Dermis blood vessel endothelial cell (primary cell): ENCODE data around the gene SETD6. TPM values are rescaled to one million over a fixed set of nuclear protein-coding genes. Genes with fewer than 3 reads are reported as not detected.
A peak's percentile ranks its signal among the peaks of the same experiment; 100 is the strongest.

Experiments
- DNase-seq: peaks from one replicate; pipeline ENCODE4 v3.0.0; 2010
- total RNA-seq: library from RNA; depleted of rRNA; stranded (reverse); fragments of >200 nt; gene quantifications from 2 replicates; pipeline ENCODE4 v1.2.3, GENCODE V29; 2014

The SETD6 gene
- total RNA-seq, 1 donor from 2014 or later: 21.4 TPM

DNA sequence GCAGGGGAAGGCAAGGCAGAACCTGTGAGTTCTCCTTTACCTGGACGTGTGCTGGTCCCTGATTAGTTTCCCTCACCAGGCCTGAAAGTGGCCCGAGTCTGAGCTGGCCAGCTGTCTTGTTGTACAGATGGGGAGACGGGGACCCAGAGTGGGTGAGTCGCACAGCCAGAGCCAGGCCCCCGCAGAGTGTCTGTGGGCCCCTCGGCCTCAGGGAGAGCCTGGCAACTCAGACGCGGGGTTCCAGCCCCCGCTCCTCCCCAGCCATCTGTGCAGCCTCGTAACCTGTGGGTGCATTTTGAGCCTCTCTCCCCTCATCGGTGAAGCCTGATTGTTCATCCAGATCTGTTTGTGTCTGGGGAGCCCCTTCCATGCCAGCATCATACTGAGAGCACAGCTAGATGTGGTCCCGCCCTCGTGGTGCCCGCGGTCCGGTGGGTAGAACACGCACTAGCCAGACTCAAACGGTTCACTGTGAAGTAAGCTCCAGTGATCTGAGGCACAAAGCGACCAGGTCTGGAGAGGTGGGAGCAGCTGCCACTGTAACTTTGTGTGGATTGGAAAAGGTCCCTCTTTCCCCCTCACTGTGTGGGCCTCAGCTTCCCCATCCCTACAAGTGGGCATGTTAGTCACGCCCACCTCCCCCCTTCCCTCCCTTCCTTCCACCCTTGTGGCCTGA is 21.4 kb upstream of the SETD6 start:
- DNase-seq: no peak

DNA sequence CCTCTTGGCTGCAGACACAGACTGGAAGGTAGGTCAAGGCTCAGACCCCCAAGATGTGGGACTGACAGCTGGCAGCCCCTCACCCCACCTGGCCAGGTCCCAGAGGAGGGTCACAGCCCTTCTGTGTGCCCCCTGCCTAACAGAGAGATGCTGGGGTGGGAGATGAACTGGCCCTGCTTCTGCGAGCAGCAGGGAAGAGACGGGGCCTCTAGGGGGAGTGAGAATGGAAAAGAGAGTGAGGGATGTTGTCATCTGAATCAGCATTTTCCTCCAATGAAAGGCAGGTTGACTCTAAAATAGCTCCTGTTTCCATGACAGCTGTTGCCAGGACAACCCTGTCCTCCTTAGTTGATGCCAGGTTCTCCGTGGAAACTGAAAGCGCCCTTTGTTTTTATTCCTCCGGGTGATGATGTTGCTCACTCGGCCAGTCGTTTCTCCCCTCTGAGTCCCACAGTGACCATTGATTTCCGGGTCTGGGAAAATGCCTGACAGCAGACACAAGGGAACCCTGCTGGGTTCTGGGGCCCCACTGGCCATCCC is 20.3 kb upstream of the SETD6 start:
- DNase-seq: peak; percentile 95

DNA sequence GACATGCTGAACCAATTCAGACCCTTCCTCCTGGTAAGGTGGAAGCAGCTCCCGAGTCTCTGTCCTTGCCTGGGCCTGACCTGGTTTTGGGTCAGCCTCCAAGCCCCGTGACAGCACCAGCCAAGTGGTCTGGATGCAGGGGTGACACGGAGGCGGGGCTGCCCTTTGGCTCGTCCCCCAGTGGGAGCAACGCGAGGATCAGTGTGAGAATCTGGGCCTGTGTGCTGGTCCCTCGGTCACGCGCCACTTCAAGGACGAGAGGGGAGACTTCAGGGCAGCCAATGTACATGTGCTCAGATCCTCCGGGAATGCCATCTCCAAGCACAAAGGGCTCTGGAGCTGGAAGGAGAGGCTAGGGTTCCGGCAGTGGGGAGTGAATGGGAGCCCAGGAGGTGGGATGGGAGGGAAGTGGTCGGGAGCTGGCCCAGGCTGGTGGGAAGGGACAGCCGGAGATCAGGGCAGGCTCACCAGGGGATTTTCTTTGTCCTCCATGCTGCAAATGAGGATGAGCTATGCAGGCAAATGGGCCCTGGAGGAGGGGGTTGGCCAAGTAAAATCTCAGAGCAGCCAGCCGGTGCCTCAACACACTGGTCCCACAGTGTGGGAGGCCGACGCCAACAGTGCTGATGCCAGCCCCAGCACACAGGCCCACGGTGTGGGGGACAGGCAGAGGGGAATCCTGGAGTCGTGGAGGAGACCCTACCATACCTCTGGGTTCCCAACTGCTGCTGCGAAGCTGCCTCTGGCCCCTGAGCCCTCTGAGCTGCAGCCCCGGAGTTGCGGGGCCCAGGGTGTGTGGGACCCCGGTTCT is 19.6 kb upstream of the SETD6 start:
- DNase-seq: no peak

DNA sequence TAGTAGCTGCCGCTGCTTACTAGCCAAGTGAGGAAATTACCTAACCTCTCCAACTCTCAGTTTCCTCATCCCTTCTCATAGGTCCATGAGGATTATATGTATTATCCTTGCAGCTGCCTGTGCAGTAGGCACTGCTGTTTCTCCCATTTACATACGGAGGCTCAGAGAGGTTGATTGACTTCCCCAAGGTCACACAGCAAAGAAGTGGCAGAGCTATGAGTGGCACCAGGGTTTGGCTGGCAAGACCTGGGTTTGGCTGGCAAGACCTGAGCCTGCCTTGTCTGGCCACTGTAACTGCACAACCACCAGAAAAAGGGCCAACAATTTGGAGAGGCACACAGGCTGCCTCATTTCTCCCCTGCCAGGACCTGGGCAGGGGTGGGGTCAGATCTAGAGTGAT is 17.8 kb upstream of the SETD6 start:
- no peak for DNase-seq

DNA sequence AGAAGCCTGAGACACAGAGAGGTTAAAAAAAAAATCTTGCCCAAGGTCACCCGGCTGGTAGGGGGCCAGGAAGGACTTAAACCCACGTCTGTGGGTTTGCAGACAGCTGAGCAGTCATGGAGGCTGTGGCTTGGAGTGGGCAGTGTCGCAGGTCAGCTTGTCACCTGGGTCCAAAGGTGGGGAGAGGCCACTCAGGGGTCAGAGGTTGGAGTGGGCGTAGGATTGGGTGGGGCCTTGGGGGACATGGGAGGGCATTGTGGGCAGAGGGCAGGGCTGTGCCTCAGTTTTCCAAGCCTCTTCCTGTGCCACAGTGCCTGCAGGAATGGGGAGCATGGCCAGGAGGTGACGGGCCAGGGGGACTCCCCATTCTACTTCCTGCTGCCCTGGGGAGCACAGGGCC is 17.4 kb upstream of the SETD6 start:
- DNase-seq: no peak

DNA sequence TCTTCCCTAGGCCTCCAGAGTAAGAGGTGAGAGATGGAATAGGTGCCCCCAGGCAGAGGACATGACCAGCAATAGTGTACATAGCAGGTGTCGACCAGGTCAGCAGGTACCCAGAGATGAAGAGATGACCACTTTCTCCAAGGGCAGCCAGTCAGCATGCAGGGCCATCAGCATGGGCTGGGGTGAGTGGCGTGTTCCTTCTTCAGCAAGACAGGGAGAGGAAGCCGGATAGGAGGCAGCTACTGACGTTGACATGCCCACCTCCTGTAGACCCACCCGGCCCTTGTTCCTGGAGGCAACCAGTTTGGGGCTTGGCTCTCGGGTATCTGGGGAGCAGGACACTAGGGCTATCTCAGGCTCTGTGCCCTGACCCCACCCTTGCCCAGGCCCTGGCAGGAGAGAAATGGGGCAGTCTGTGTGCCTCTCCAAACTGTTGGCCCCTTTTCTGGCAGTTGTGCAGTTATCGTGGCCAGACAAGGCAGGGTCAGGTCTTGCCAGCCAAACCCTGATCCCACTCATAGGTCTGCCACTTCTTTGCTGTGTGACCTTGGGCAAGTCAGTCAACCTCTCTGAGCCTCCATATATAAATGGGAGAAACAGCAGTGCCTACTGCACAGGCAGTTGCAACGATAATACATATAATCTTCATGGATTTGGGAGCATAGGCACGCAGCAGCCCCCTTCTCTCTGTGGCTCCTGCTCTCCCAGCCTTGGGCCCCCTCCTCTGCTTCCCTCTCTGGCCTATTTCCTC is 16.8 kb upstream of the SETD6 start:
- no peak for DNase-seq

DNA sequence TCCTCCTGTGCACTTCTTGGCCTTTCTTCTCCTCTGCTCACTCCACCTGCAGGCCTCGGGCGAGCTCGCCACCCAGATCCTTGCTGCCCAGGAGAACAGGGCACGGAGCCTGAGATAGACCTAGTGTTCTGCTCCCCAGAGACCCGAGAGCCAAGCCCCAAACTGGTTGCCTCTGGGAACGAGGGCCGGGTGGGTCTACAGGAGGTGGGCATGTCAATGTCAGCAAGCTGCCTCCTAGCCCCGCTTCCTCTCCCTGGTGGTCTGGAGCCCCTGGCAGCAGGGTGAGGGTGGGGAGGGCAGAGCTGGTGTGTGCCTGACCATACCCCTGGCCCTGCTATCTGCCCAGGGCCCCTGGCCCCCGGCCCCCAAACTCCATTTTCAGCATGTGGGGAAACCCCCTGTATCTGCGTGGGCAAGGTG is 16.2 kb upstream of the SETD6 start:
- no peak for DNase-seq

DNA sequence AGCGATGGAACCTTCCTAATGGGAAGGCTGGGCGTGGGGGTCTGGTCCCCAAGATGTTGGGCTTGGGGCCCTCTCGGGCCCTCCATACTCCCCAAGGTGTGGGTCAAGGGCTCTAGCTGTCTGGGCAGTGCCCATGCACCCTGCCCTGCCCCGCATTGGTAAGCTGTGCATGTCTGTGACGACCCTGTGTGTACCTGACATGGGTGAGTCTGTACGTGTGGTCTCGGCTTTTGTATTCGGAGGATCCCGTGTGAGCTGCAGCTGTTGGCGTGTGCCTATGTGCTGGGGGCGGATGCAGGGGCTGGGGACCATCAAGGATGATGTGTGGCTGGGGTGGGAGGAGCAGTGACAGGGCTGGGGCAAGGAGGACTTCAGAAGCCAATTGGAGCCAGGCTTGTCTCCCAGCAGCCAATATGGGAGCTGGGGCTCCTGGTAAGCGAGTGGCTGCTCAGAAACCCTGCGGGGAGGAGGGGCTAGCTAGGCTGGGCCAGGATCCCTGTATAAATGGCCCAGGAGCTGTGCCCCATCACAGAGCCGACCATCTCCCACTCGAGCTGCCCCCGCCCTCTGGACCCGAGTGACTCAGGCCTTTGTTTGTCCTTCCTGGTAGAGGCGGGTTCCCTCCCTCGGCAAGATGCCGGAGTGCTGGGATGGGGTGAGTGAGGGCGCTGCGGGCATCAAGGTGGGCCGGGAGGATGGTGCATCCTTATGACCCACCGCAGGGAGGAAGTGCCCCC is 15.5 kb upstream of the SETD6 start, which contains the start of gene NDRG4:
Gene NDRG4 (plus strand): TSS at position 529 of the 737 bp plus-strand sequence. CDS start 106 bp downstream, at position 635.
- DNase-seq: peak; percentile 81

DNA sequence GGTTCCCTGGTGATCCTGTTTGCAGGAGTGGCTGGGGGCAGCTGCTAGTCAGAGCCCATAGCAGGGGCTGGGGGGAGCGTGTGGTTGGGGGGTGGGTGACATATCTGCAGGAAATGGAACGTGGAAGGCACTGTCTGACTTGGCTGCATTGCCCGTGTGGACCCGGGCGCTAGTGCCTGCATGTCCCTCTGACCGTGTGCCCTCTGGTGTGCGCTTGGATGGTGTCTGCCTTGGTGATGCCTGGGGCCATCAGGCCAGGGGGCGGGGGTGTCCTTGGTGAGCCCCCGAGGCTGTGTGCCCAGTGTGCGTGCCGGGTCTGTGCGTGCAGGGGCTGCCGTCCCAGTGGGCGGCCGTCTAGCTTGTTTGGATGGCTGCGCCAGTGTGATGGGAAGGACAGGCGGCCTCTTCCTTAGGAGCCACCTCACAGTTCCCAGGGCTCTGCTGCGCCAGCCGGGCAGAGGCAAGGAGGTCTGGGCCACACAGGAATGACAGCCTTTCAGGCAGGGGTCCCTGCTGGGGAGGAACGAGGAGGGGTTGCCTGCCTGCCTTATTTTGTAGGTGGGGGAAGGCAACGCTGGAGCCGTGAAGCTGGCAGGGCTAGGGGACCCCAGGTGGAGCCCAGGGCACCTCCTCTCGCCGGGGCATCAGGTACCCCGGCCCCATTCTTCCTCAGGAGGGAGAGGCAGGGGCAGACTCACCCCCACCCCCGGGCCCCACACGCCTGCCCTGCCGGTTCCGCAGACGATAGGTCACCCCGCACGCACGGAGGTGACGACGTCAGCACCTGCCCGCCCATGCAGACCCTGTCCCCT is 14.7 kb upstream of the SETD6 start:
- DNase-seq: no peak

DNA sequence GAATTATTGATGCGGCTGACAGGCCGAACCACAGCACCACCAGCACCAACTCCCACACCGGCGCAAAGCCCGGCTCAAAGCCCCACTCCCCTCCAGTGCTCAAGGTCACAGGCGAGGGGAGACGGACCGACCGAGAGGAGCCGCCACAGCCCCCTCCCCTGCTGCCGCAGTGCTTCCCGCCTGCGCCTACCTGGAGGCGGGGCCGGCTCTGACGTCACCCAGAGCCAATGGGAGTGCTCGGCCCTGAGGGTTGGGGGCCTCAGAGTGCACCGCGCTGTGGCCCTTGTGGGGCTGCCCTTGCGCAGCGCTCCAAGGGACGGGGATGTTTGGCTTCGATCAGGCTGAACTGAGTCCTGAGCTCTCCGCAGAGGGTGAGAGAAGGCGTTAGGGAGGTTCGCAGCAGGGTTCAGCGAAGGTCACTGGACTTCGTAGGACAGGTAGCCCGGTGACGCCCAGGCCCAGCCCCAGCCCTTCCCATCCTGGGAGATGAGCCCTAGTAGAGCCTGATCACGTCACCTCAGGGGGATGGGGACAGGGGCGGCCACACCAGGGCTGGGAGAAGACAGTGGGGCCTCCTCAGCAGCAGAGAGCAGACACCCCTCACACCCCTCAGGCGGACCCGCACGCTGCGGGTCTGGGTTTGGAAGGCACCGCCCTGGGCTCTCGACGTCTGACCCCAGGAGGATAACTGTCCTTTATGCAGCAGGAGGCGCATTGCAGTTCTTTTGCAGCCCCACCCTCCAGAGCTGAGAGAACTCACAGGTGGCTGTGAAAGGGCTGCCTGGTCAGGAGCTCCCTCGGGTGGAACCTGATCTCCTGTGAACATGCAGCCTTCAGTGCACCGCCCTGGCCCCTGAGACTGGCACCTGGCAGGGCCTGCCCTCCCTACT is 13.8 kb upstream of the SETD6 start:
- no peak for DNase-seq

DNA sequence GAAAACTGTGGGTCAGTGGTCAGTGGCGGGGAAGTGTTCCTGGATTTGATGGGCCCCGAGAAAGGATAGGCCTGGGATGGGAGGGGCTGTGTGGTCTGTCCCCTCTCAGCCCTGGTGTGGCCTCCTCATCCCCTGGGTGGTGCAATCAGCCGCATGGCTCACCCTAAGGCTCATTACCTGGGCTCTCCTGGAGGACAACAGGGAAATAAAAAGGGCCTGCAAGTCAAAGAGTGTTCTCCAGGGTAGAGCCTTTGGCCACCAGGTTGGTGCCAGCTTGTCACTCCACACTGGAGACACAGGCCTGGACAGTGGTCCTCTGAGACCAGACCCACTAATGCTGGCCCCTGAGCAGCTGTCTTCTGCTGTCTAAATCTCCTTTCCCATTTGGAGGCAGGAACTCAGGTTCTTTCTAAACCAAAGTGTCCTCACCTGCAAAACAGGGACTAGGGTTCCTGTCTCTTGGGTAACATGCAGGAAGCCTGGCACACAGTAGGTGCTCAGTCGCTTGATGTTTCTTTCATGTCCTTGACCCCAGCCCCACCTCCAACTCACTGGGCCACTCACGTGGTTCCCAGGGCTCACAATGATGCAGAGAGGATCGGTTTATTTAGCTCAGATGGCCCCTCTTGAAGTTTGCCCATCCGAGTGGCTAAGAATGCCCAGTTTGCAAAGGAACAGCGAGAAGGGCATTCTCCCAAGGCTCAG is 12.9 kb upstream of the SETD6 start:
- no peak for DNase-seq

DNA sequence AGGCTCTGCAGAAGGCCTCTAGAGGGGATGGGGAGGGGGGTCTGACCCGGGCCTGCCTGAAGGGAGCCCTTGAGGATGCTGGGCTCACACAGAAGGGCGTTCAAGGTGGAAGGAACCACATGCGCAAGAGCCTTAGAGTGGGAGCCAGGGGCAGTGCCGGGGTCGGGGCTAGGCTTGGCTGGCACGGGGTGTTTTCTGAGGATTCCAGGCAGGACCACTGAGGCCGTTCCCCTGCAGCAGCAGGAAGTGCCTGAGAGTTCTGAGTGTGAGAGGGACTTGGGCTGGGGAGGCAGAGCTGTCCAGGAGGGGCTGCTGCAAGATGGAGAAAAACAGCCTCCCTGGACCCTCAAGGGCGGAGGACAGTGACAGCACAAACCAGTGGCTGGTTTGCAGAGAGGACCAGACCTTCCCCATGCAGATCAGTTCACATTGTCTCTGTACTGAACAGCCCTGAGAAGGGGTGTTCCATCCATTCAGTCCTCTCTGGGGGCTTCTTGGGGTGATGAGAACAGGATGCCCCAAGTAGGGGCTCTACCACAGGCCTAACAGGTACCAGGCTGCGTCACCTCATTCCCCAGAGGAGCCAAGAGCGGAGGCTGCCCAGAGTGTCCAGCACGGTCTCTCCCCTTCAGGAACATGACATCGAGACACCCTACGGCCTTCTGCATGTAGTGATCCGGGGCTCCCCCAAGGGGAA is 12.0 kb upstream of the SETD6 start:
- no peak for DNase-seq

DNA sequence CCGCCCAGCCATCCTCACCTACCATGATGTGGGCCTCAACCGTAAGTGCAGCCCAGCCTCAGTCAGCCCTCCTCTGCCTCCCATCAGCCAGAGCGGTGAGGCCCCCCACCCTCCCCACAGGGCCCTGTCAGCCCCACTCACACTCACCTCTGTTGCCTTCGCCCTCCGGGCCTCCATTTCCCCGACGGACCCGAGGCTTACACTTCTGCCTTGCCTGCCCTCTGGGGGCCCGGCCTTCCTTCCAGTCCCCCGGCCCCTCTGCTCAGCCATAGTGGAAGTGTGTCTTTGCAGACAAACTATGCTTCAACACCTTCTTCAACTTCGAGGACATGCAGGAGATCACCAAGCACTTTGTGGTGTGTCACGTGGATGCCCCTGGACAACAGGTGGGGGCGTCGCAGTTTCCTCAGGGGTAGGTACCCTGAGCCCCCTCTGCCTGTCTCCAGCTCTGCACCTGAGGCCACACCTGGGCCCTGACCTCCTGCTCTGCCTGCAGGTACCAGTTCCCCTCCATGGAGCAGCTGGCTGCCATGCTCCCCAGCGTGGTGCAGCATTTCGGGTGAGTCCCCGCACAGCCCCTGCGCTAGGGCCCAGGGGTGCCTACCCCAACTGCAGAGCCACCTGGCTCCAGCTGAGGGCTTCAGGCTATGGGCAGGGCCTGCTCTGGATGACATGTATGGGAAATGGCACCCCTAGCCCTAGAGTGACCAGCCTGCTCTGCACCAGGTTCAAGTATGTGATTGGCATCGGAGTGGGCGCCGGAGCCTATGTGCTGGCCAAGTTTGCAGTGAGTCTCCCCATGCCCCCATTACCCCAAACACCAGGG is 11.2 kb upstream of the SETD6 start:
- no peak for DNase-seq

DNA sequence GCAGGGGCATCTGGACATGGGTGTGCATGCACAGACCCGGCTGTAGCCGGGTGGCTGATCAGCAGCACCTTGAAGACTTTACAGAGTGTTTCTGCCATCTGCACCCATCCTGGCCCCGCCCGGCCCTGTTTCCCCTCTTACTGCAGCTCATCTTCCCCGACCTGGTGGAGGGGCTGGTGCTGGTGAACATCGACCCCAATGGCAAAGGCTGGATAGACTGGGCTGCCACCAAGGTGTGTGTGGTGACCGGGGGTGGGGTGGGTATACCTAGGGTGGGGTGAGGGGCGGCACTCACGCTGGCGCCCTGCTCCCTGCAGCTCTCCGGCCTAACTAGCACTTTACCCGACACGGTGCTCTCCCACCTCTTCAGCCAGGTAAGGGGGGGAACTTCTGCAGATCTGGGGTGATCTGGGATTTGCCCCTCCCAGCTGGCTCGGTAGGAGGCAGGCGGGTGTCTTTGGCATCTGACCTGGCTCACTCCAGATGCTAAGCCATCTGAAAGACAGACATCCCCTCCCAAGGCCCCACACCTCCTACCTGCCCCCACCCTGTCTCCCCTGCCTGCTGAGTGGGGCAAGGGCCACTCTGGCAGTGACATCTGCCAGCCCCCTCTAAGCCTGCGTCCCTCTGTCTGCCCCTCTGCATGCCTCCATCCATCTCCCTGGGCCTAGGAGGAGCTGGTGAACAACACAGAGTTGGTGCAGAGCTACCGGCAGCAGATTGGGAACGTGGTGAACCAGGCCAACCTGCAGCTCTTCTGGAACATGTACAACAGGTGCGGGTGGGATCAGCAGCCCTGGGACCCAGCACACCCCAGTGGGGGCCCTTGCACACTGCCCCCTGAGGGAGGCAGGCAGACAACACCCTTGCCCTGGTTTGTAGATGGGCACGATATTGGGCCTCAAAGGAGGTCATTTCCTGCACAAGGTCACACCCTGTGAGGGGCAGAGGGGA is 8.8 kb upstream of the SETD6 start:
- no peak for DNase-seq

DNA sequence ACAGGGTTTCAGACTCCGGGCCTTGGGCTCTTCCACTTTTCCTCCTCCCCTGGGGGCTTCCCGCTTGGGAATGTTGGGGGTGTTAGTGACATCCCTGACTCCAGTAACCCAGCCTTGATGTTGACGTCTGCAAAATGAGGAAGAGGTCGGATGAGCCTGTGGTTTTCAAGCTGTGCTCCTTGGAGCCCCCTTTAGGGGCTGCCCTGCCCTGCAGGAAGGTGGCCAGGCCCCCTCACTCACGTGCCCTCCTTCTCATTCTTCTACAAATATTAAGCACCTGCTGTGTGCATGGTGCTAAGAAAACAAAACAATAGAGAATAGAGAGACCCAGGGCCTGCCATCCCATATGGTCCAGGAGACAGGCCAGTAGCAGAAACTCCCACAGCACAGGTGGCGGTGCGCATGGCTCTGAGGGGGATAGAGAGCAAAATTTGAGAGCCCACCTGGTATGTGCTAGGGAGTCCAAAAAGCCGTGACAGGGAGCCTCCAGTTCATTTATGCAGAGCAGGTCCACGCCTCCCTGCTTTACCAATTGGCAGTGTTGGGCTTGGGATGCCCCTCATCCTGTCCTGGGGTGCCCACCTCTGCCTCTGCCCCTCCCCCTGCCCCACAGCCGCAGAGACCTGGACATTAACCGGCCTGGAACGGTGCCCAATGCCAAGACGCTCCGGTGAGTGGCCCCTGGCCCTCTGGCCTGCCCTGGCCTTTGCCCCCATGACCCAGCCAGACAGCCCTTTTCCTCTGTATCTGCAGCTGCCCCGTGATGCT is 7.9 kb upstream of the SETD6 start:
- DNase-seq: no peak
